TTC549 (cell line): ENCODE measurements around the gene FILIP1L.
A peak's percentile ranks its signal among the peaks of the same experiment; 100 is the strongest.
"Not testable (repeated sequence)": the region's sequence is repeated elsewhere in the genome, so short reads cannot be mapped to it uniquely, and the experiment has no call there.

Experiments
- FAIRE-seq: peaks from 2 replicates; lab custom pipeline; 2012; peaks lifted over from hg19 to GRCh38; lab: Jason Lieb, UNC

The FILIP1L gene

GRCh38 chr3:100097919-100098783 is 16.1 kb downstream of the FILIP1L start:
- FAIRE-seq = no peak

GRCh38 chr3:100096866-100097265 is 17.4 kb downstream of the FILIP1L start:
- FAIRE-seq = no peak

- FAIRE-seq = not testable (repeated sequence)
These were observed 18.0 kb downstream of the FILIP1L start for GRCh38 chr3:100096286-100096685.

- FAIRE-seq = no peak
These were observed 20.5 kb downstream of the FILIP1L start for GRCh38 chr3:100093831-100094230.

- FAIRE-seq = no peak
These were observed 23.7 kb downstream of the FILIP1L start for GRCh38 chr3:100090669-100091005.

GRCh38 chr3:100089812-100090668 is 24.3 kb downstream of the FILIP1L start:
- no peak for FAIRE-seq

- no peak for FAIRE-seq
These were observed 25.4 kb downstream of the FILIP1L start for GRCh38 chr3:100088735-100089368.

GRCh38 chr3:100087198-100087597 is 27.1 kb downstream of the FILIP1L start:
- FAIRE-seq = peak; percentile 63

GRCh38 chr3:100086401-100086800 is 27.9 kb downstream of the FILIP1L start:
- FAIRE-seq = no peak

- no peak for FAIRE-seq
These were observed 30.0 kb downstream of the FILIP1L start for GRCh38 chr3:100084100-100084806.

GRCh38 chr3:100083209-100083608 is 31.1 kb downstream of the FILIP1L start:
- FAIRE-seq = no peak

GRCh38 chr3:100082714-100083113 is 31.6 kb downstream of the FILIP1L start:
- no peak for FAIRE-seq

- FAIRE-seq = no peak
These were observed 32.2 kb downstream of the FILIP1L start for GRCh38 chr3:100081986-100082692.

GRCh38 chr3:100081311-100081710 is 33.0 kb downstream of the FILIP1L start:
- FAIRE-seq = no peak

GRCh38 chr3:100080573-100080972 is 33.7 kb downstream of the FILIP1L start:
- FAIRE-seq = no peak

- no peak for FAIRE-seq
These were observed 35.0 kb downstream of the FILIP1L start for GRCh38 chr3:100079328-100079727.

GRCh38 chr3:100076731-100077529 is 37.4 kb downstream of the FILIP1L start:
- no peak for FAIRE-seq

- no peak for FAIRE-seq
These were observed 38.2 kb downstream of the FILIP1L start for GRCh38 chr3:100075851-100076730.

GRCh38 chr3:100075196-100075595 is 39.1 kb downstream of the FILIP1L start:
- no peak for FAIRE-seq
